Umbilical cord (tissue), 2 donors: ENCODE results near the gene ZNF865. TPM values are rescaled to one million over a fixed set of nuclear protein-coding genes. Genes with fewer than 3 reads are reported as not detected.

Source experiments
- DNase-seq: peaks from one replicate; pipeline ENCODE4 v3.0.0-alpha.2; 2015; ENCODE audit warnings: low spot score
- total RNA-seq: library from RNA; depleted of rRNA; stranded (reverse); fragments of >200 nt; gene quantifications from one replicate; pipeline ENCODE4 v1.2.3, GENCODE V29; 2014; ENCODE audit warnings: low replicate concordance; ENCODE audit not compliant: insufficient read depth

ZNF865 gene
- total RNA-seq, 1 donor from 2014 or later: 0.72 TPM

DNA sequence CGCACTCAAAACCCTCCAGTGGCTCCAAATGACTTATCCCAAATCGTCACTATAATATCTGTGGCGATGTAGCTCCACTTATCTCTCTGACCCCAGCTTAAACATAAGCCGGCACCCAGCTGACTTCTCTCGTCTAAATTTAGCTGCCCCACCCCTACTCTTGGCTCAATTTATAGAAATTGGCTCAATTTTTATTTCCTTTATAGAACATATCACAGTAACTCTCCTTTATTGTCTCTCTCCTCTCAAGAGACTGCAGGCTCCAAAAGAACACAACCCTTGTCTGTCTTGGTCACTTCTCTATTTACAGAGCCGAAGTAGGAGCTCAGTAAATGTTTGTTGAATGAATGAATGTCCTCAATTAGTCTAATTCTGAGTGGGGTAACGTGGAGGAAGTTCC, 18.1 kb downstream of the ZNF865 start:
- DNase-seq: no peak

DNA sequence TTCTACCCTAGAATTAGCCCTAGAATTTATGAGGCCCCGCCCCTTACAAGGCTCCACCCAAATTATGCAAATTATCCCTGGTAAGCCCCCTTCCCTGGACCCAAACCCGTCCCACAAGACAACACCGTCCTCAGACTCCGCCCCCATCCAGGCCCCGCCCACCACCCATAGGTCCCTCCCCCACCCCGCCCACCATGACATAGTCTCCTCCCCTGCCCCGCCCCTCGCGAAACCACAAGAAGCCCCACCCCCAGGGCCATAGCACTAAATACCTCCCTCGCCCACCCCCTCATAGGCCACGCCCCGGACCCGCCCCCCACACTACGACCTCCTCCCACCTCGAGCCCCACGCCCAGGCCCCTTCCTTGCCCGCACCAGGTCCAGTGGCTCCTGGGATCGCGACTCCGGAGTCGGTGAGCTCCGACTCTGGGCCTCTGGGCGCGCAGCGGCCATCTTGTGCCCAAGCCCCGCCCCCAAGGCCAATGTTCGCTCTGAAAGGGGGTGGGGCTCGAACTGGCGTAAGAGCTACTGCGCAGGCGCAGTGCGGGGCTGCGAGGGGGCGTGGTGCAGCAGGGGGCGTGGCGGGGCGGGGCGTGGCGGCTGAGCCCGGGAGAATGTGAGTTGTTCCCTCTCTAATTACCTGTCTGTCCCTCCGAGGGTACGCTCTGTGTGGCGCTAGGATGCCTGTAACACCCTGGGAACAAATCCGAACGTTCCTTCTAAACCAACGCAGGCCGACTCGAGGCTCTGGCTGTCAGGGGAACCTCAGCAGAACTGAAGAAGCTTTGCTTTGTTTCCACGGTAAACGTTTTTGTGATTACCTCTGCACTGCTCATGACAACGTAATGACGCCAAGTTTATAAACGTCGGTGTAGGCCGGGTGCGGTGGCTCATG, 18.9 kb downstream of the ZNF865 start, which contains the start of gene ZNF784:
Gene ZNF784 (minus strand): TSS at position 458 of the 895 bp plus-strand sequence. CDS start 5 bp downstream, at position 453.
- DNase-seq: peak; percentile 96

DNA sequence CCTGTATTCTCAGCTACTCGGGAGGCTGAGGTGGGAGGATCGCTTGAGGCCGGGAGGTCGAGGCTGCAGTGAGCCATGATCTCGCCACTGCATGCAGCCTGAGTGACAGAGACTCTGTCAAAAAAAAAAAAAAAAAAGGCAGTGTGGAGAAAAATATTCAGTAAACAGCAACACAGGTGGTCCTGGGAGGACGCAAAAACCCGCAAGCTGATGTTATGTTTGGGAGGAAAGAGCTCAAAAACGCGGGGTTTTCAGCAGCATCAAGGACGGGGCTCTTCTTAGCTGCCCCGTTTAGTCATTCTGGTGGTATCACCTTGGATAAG, 19.5 kb downstream of the ZNF865 start:
- DNase-seq: no peak

DNA sequence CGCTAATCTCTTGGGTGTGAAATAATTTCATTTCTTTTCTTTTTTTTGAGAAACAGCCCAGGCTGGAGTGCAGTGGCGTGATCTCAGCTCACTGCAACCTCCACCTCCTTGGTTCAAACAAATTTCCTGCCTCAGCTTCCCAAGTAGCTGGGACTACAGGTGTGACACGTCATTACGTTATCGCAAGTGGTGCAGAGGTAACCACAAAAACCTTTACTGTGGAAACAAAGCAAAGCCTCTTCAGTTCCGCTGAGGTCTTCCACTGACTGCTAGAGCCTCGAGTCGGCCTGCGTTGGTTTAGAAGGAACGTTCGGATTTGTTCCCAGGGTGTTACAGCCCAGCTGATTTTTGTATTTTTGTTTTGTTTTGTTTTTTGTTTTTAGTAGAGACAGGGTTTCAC, 20.9 kb downstream of the ZNF865 start:
- DNase-seq: no peak

DNA sequence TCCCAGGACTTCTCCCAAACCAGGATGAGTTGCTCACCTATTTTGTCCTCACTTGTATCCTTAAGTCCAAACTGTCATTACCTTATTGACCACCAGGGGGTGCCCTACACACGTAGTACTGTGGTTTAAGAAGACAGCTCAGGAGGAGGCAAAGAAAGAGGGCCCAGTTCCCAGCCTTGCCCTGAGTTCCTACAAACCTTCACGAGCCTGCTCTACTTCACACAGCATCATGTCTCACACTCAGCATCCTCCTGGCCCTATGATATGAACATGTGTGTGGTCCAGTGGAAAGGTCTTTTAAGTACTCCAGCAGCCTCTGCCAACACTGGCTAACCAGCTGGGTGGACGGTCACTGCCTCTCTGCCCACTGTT, 27.0 kb downstream of the ZNF865 start:
- peak; percentile 93 for DNase-seq

DNA sequence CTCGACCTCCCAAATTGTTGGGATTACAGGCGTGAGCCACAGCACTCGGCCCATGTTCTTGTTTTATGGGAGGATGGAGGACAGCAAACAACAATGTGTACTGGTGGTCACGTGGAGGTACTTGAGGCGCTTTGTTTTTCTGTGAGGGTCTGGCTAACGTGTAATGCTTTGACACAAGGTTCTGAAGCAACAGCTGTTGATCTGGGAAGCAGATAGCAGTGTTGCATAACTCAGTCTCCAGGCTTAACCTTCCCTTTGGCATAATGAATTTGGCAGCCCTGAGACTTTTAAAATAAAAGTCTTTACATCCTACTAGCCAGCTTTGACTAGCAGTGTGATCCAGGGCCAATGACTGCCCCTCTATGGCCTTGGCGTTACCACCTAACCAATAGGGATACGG, 28.4 kb downstream of the ZNF865 start:
- DNase-seq: no peak

DNA sequence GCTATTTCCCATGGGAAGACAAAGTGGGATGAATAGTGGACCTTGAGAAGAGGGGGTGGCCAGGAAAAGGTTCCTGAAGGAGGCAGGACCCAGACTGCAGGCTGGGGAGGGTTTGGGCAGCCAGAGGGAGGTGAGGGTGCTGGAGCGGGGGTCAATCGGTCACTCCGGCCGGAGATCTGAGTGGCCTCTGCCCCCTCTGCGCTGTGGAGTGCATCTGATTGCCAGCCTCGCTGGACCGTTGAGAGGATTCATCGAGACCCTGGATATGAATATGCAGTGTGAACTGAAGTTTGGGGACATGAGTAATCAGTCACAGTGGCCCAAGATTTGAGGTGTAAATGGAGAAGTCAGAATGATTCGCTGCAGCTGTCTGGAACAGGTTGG, 29.9 kb downstream of the ZNF865 start:
- DNase-seq: no peak

DNA sequence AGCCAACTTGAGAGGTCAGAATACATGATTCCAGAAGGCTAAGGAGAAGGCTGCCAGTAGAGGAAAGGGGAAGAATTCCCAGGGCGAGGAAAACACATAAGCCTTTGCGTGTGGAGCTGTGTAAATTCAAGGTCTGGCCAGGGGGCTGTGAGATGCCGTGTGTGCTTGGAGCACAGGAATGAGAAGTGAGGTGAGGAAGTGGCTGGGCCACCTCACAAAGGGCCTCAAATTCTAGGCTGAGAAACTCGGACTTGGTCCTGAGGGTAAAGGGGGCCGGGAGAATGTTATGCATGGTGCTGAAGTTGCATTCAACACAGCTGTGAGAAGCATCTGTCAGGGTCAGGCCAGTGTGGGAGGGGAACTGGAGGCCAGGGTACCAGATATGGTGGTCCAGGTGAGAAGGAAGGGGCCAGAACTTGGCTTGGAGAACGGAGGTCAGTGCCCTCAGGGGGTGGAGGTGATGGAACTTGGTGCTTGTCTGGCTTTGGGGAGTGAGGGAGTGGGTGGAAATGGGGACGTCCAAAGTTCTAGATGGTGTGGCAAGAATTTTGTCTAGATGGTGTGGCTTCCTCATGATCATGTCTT, 30.5 kb downstream of the ZNF865 start:
- no peak for DNase-seq

DNA sequence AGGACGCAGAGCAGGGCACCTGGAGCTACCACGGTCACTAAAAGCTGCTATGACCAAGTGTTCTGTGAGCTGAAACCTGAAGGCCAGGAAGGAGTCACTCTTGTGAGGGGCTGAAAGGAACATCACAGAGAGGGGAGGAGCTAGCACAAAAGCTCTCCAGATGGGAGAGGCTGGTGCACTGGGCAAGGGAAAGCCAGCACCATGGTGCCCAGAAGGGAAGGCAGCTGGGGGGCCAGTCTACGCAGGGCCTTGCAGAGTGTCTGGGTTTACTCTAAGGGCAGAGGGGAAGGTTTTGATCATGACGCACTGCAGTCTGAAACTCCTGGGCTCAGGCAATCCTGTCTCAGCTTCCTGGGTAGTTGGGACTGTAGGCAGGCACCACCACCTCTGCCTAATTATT, 31.3 kb downstream of the ZNF865 start:
- DNase-seq: no peak

DNA sequence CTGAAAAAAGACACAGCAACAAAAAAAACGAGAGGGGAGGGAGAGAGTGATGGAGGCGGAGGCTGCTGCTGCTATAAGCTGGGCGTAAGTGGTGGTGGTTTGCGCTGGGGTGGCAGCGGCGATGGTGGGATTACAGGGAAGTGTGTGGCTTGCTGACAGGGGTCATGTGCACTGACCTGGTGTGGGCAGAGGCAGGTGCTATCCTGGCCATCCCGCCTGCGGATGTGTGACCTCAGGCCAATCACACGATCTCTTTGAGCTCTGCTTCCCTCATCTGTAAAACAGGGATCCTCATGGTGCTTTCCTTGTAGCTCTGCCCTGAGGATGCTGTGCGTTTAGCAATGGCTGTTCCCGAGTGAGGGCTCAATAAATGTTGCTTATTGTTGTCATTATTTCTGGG, 32.1 kb downstream of the ZNF865 start:
- no peak for DNase-seq

DNA sequence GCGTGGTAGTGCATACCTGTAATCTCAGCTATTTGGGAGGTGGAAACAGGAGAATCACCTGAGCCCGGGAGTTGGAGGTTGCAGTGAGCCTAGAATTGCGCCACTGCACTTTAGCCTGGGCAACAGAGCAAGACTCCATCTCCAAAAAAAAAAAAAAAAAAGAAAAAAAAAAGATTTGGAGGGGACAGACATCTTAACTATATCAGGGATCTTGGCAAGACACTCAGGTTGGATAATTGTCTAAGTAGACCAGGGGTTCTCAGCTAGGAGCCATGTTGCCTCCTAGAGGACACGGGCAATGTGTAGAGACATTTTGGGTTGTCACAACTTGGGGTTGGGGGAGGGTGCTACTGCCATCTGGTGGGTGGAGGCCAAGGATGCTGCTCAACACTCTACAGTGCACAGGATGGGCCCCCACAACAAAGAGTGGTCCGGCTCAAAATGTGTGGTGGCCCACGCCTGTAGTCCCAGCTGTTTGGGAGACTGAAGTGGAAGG, 33.5 kb downstream of the ZNF865 start:
- DNase-seq: no peak

DNA sequence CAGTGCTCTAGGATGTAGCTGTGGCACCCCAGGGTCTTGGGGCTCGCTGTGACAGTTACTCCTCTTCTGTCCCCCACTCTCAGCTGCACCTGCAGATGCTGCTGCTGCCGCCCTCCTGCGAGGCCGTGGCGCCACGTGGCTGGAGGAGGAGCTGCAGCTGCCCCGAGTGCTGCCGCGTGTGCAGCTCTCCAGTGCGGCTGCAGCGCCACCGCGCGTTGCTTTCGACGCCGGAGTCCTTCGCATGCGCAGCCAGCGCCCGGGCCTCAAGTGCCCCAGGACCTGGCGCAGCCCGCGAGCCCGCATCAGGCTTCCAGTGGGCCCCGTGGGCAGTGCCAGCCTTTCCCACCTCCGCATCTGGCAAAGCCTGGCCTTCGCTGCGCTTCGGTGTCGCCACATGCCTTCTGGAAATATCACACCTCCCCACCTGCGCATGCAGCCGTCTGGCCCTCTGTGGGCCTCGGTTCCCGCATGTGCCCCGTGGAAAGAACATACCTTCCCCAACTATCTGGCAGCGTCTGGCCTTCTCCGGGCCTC, 34.7 kb downstream of the ZNF865 start:
- peak; percentile 72 for DNase-seq

DNA sequence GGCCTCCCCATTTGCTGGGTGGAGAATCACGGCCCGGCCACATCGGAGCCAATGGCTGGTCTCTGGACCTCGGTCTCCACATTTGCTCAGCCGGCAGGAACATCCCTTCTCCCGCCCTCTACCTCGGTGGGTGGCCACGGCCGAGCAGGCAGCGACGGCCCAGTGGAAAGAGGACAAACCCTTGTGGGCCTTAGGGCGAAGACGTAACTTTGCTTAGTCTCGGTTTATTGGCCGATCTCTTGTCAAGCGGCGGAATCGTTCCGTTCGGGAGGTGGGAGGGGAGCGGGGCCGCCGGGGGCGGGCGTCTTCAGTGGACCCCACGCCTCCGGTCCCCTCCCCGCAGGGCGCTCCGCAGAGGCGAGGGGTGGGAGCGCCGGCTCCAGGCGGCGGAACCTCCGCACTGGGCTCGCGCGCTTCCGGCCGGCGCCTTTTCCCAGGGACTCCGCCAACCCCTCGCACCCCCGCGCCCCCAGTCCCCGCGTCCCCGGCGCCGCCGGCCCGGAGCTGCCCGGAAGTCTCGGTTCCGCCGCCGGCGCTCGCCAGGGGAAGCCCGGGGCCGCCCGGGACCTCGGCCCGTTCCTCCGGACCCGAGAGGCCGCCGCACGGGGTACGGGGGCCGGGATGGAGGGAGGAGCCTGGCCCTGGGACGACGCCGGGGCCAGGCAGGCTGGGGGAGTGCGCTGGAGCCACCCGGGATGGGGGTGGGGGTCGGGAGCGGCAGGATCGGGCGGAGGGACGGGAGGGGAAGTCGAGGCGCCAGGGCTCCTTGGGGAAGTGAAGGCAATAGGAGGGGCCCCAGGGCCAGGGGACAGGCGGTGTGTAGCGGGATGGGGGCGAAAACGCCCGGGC, 35.4 kb downstream of the ZNF865 start, which contains the start of gene ZNF580:
Gene ZNF580 (plus strand): TSS at position 426 of the 849 bp plus-strand sequence. CDS start 1,507 bp downstream, outside the sequence.
- DNase-seq: peak; percentile 92

DNA sequence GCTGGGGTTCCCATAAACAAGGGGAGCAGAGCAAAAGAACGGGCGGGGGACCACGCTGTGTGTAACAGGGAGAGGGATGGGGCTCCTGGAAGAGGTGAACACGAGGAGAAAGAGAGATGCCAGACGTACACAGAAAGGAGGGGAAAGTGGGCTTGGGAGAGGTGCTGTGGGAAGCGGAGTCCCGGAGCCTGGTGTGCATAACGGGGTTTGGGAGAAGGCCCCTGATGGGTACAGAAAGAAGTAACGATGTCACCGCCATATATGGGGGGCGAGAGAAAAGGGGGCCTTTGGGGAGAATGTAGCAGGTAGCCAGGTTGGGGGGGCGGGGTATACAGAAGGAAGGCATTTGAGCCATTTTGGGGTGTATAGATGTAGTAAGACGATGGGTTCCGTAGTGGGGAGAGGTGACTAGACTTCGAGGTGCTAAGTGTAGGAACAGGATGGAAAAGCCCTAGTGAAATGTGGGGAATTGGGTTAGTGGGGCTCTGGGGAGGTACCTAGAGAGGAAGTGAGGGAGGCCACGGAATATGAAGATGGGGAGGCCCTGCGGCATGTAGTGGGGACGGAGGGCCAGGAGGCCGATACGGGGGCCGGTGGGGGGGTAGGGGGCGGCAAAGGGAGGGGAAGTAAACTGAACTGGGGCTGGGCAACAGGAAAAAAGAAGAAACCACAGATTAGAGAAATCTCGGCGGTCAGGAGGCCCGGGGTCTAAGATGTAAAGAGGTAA, 36.1 kb downstream of the ZNF865 start:
- no peak for DNase-seq

DNA sequence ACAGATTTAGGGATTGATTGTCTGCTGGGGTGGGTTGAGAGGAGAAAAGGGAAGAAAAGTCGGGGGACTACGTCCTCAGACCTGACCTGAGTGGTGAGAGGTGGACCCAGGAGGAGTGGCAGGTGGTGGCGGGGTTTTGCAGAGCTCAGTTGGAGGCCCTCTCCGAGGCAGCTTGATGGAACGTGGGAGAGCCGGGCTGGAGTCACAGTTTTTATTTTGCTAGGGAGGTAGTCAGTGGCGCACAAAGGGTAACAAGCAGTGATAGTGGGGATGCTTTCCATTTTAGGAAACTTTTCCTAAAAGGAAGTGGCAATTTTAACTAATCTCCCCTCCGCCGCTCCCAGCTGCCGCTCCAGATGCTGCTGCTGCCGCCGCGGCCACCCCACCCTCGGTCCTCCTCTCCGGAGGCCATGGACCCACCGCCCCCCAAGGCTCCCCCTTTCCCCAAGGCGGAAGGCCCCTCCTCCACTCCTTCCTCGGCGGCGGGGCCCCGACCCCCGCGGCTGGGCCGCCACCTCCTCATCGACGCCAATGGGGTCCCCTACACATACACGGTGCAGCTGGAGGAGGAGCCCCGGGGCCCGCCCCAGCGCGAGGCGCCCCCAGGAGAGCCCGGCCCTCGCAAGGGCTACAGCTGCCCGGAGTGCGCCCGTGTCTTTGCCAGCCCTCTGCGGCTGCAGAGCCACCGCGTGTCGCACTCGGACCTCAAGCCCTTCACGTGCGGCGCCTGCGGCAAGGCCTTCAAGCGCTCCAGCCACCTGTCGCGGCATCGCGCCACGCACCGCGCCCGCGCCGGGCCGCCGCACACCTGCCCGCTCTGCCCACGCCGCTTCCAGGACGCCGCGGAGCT, 36.9 kb downstream of the ZNF865 start:
- DNase-seq: peak; percentile 42

DNA sequence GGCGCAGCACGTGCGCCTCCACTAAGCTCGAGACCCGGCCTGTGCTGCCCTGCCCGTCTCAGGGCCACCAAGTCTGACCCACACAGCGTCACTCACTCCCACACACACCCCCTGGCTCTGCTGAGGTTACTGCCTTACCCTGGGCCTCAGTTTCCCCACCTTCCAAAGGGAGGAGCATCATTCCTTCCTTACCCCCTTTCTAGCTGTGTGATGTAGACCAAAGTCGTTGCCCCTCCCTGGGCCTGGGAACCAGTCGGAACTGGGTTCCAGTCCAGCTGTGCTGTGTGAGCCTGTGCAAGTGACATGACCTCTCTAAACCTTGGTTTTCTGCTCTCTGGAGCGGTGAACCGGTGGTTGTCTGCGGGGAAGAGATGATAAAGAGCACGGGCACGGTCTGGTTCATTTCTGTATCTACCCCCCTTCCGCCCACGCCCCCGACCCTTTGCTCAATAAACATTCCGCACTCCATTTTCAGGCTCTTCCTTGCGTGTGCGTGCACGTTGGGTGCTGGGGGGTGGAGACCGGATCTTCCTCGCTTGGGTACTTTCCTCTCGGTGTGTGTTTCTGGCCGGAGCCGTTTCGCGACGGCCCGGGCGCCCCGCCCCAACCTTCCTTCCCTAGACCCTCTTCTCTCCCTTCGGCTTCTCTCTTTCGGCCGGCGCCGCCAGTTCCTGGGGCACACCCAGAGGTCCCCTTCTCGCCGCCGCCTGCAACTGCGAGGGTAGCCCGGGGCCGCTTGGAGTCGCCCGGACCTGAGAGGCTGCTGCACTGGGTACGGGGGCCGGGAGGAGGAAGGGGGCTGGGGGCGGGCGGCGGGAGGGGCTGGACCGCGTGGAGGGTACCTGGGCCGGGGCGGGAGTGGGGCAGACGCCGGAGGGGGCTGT, 37.8 kb downstream of the ZNF865 start, which contains the start of gene ZNF581:
Gene ZNF581 (plus strand): TSS at position 647 of the 884 bp plus-strand sequence. CDS start 923 bp downstream, outside the sequence.
- peak; percentile 79 for DNase-seq

DNA sequence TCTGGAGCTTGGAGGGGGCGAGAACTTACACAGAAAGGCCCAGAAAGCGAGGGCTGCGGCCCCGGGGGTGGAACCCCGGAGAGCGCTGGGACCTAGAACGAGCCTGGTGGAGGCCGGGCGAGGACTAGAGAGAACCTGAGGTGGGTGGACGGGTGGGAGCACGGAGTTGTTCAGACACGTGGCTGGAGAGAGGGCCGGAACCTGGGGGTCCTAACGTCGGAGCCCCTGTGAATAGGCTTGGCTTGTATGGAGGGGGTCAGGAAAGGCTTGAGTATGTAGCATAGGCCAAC, 38.4 kb downstream of the ZNF865 start:
- DNase-seq: no peak

DNA sequence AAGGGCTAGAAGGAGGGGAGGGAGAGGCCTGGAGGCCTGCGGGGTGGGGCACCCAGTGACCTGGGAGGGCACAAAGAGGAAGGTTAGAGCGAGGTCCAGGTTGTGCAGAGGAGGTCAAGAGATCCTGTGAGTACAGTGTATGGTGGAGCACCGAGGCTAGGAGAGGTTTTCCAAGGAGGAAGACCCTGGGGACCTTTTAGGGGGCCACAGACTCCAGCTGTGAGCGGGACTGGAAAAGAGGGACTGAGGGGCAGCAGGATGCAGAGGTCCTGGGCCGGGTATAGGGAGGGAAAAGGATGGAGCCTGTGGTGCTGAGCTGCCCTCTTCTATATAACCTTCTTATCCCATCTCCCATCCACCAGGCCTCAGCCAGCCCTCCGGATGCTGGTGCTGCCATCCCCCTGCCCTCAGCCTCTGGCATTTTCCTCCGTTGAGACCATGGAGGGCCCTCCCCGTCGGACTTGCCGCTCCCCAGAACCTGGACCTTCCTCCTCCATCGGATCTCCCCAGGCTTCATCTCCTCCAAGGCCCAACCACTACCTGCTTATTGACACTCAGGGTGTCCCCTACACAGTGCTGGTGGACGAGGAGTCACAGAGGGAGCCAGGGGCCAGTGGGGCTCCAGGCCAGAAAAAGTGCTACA, 38.9 kb downstream of the ZNF865 start:
- no peak for DNase-seq
